Subcutaneous preadipocyte (primary cell): ENCODE data around the gene MTMR2. TPM values are rescaled to one million over a fixed set of nuclear protein-coding genes. Genes with fewer than 3 reads are reported as not detected.

Experiments
- small RNA-seq: library from RNA; depleted of rRNA; stranded (forward); fragments of <200 nt; gene quantifications from one replicate; pipeline ENCODE3, GENCODE V24; 2012
- total RNA-seq: library from RNA; depleted of rRNA; stranded (reverse); fragments of >200 nt; gene quantifications from 2 replicates; pipeline ENCODE4 v1.2.3, GENCODE V29; 2012

The MTMR2 gene
- 25.0 and 32.5 TPM in 2 replicates for total RNA-seq

GRCh38 chr11:95923728-95924413, at the start of gene MTMR2:
Gene MTMR2 (minus strand): TSS chr11:95924107. CDS start chr11:95923954, 153 bp downstream.

GRCh38 chr11:95790123-95790932, 133.6 kb downstream of the MTMR2 start, which contains the start of gene CEP57:
Gene CEP57 (plus strand): TSS chr11:95790498. CDS start chr11:95790699, 201 bp downstream.

DNA sequence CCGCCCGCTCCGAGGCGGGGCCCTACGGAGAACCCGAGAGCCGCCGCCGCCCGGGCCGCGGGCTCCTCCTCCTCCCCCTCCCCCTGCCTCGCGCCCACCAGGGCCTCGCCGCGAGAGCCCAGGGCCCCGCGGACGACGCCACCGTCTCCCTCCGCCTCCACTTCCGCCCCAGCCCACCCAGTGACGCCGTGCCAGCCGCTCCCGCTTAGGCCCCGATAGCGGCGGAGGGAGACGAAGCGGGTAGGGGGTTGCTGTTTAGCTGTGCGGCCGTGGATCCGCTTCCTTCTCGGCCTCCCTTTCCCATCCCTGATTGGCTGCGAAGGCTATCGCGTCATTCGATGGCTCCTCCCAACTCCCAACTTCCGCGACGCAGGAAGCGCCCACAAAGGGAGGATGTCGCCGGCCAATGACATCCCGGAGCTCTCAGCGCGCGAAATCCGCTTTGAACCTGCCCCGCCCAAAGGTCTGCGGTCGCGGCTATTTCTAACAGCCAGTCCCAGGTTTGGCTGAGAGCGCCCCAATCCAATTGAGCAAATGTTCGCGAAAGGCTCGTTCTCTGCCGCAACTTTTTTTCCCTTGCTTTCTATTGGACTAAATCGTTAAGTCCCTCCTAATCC, 134.3 kb downstream of the MTMR2 start, which contains the start of gene FAM76B:
FAM76B (minus strand) TSS at position 277 of the 617 bp plus-strand sequence. CDS start 304 bp downstream, outside the sequence.

Small RNA genes lying within 50 kb of the gene (small RNA-seq; reads per million reads assigned to genes)
- not detected for gene RNA5SP345

Other genes starting within 250 kb of the MTMR2 start
- 20.2 and 23.5 TPM in 2 replicates for gene FAM76B, start 134.3 kb downstream of the MTMR2 start, total RNA-seq
- 41.9 and 57.5 TPM in 2 replicates for gene CEP57, start 133.6 kb downstream of the MTMR2 start, total RNA-seq